Chondrocyte (in vitro differentiated cells): ENCODE data around the gene PAM. TPM values are rescaled to one million over a fixed set of nuclear protein-coding genes. Genes with fewer than 3 reads are reported as not detected.

Experiments used
- DNase-seq: peaks from one replicate; pipeline ENCODE4 v3.0.0; 2021; ENCODE audit warnings: mixed read lengths, low spot score
- H3K27ac Mint-ChIP-seq: one replicate; pipeline ENCODE4 v1.8.0; 2021; ENCODE audit warnings: mild to moderate bottlenecking, moderate library complexity, mixed read lengths; ENCODE audit not compliant: unreplicated experiment
- H3K27me3 Mint-ChIP-seq: 2 replicates; pipeline ENCODE4 v1.8.0; 2021; ENCODE audit warnings: low read depth, mixed read lengths
- H3K36me3 Mint-ChIP-seq: 2 replicates; pipeline ENCODE4 v1.8.0; 2021; ENCODE audit warnings: low read depth, mixed read lengths
- H3K4me1 Mint-ChIP-seq: 2 replicates; pipeline ENCODE4 v1.8.0; 2021; ENCODE audit warnings: low read depth, mild to moderate bottlenecking, mixed read lengths
- H3K4me3 Mint-ChIP-seq: one replicate; pipeline ENCODE4 v1.8.0; 2021; ENCODE audit warnings: mild to moderate bottlenecking, moderate library complexity, mixed read lengths; ENCODE audit not compliant: unreplicated experiment
- H3K9me3 Mint-ChIP-seq: 2 replicates; pipeline ENCODE4 v1.8.0; 2021; ENCODE audit warnings: low read depth, mixed read lengths
- CTCF ChIP-seq: fragments of 200-600 bp; sonication (generic); IDR thresholded peaks from 2 replicates; pipeline ENCODE4 v1.5.0; 2021; ENCODE audit warnings: antibody characterized with exemption, mild to moderate bottlenecking, moderate library complexity
- total RNA-seq: library from RNA; stranded (reverse); gene quantifications from 3 replicates; pipeline ENCODE4 v1.2.1, GENCODE V29; 2021

Gene PAM
- total RNA-seq, 1 donor from 2014 or later: 293 TPM

GRCh38 chr5:102807878-102808502 lies 52.9 kb downstream of the PAM start:
- H3K36me3 Mint-ChIP-seq: no peaks in the 10 kb centered on the region
- no peak for TF ChIP-seq CTCF
- peak overlapping the region; percentile 27 for H3K27ac Mint-ChIP-seq
- H3K27me3 Mint-ChIP-seq: no peaks in the 10 kb centered on the region
- peaks cover 39% of the 10 kb centered on the region for H3K4me1 Mint-ChIP-seq
- DNase-seq: no peak
- peaks cover 2% of the 10 kb centered on the region for H3K9me3 Mint-ChIP-seq
- peak overlapping the region; percentile 9 for H3K4me3 Mint-ChIP-seq

GRCh38 chr5:102809033-102809432 lies 53.9 kb downstream of the PAM start:
- peak overlapping the region; percentile 75 for H3K27ac Mint-ChIP-seq
- peaks cover 2% of the 10 kb centered on the region for H3K9me3 Mint-ChIP-seq
- no peak overlapping the region for H3K4me3 Mint-ChIP-seq
- DNase-seq: no peak
- peaks cover 43% of the 10 kb centered on the region for H3K4me1 Mint-ChIP-seq
- no peaks in the 10 kb centered on the region for H3K36me3 Mint-ChIP-seq
- H3K27me3 Mint-ChIP-seq: no peaks in the 10 kb centered on the region
- TF ChIP-seq CTCF: no peak

- no peaks in the 10 kb centered on the region for H3K27me3 Mint-ChIP-seq
- TF ChIP-seq CTCF: no peak
- H3K36me3 Mint-ChIP-seq: no peaks in the 10 kb centered on the region
- H3K4me1 Mint-ChIP-seq: peaks cover 50% of the 10 kb centered on the region
- H3K27ac Mint-ChIP-seq: no peak overlapping the region
- no peak for DNase-seq
- H3K4me3 Mint-ChIP-seq: no peak overlapping the region
- peaks cover 2% of the 10 kb centered on the region for H3K9me3 Mint-ChIP-seq
These were observed 56.9 kb downstream of the PAM start for GRCh38 chr5:102811972-102812371.

GRCh38 chr5:102813740-102814139 lies 58.6 kb downstream of the PAM start:
- peaks cover 34% of the 10 kb centered on the region for H3K4me1 Mint-ChIP-seq
- no peak for DNase-seq
- no peak overlapping the region for H3K4me3 Mint-ChIP-seq
- no peak for TF ChIP-seq CTCF
- H3K27me3 Mint-ChIP-seq: no peaks in the 10 kb centered on the region
- no peaks in the 10 kb centered on the region for H3K36me3 Mint-ChIP-seq
- no peak overlapping the region for H3K27ac Mint-ChIP-seq
- peaks cover 2% of the 10 kb centered on the region for H3K9me3 Mint-ChIP-seq

GRCh38 chr5:102815084-102815483 lies 60.0 kb downstream of the PAM start:
- Mint-ChIP-seq H3K27me3 (no peaks in the 10 kb centered on the region), H3K27ac (no peak overlapping the region), H3K36me3 (no peaks in the 10 kb centered on the region), H3K9me3 (peaks cover 2% of the 10 kb centered on the region), H3K4me1 (peaks cover 33% of the 10 kb centered on the region), H3K4me3 (no peak overlapping the region)
- TF ChIP-seq CTCF: no peak
- no peak for DNase-seq
